GM19043 (cell line): ENCODE measurements around the gene MYL12B.
A peak's percentile ranks its signal among the peaks of the same experiment; 100 is the strongest.
"Not testable (repeated sequence)": the region's sequence is repeated elsewhere in the genome, so short reads cannot be mapped to it uniquely, and the experiment has no call there.

Experiments used
- ATAC-seq: cut with Tn5 transposase; IDR thresholded peaks from one replicate; pipeline ENCODE4 v1.9.1; 2021; ENCODE audit warnings: low read depth; ENCODE audit not compliant: unreplicated experiment

MYL12B gene

GRCh38 chr18:3257627-3258120, 4.3 kb upstream of the MYL12B start:
- ATAC-seq: no peak

DNA sequence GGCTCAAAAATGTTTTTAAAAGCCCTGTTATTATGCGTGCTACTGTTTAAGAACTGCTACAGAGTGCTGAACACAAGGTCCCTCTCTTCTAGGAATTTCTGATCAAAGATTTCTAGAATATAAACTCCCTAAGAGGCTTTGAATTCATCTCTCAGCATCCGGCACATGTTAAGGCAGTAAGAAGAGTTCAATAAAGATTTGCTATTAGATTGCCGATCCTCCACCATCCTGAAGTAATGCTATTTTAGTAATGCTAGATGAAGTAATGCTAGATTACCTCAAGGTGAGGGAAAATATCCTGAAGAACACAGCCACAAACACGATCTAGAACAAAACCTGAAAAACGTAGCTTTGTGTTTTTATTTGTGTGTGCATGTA, 949 bp upstream of the MYL12B start:
- no peak for ATAC-seq

- peak; percentile 12 for ATAC-seq
Measured at GRCh38 chr18:3262234-3263131, 550 bp downstream of the MYL12B start.

- no peak for ATAC-seq
Measured at GRCh38 chr18:3263132-3263700, 1.3 kb downstream of the MYL12B start.

- no peak for ATAC-seq
Measured at GRCh38 chr18:3264362-3264761, 2.4 kb downstream of the MYL12B start.

GRCh38 chr18:3265564-3266033, 3.7 kb downstream of the MYL12B start:
- ATAC-seq: no peak

DNA sequence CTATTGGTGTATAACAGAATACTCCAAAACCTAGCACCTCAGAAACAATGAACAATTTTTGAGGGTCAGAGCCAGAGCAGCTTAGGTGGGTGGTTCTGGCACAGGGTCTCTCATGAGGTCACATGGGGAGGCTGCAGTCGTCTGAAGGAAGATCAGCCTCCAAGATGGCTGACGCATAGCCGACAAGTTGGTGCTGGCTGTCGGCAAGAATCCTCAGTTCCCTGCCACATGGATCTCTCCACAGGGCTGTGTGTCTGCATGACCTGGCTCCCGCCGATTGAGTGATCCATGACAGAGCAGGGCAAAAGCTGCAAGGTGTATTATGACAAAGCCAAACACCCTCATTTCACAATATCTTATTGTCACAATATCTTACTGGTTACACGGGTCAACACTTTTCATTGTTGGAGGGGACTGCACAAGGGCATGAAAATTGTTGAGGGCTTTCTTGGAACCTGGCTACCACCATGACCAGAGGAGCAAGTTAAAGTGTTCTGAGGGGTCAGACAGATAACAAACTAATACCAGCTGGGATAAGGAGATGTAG, 4.2 kb downstream of the MYL12B start:
- ATAC-seq: no peak

- no peak for ATAC-seq
Measured at GRCh38 chr18:3268306-3268705, 6.4 kb downstream of the MYL12B start.

DNA sequence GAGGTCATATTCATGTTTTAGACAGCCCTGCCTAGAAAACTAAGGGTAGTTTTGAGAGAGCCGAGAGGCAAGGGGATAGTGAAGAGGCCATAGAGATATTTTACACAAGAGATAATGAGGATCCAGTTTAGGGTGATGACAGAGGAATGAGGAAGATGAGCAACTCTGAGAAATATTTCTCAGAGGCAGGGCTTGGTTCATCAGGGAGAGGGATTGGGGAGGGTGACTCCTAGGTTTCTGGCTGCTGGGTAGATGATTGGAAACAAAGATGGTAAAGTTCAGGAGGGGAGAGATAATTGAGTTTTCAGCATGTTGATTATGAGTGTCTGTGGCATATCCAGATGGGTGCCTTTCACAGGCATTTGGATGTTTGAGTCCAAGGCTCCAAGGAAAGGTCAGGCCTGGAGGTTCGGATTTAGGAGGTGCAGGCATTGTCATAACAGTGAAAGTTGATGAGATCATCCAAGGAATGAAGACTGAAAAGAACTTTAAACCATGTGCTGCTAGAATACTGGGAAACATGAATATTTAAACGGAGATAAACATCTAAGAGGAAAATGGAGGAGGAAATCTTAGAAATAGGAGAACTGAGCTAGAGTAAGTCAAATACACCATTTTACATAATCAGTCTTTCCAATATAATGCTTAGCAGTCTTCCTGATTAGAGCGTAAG, 7.4 kb downstream of the MYL12B start:
- no peak for ATAC-seq

DNA sequence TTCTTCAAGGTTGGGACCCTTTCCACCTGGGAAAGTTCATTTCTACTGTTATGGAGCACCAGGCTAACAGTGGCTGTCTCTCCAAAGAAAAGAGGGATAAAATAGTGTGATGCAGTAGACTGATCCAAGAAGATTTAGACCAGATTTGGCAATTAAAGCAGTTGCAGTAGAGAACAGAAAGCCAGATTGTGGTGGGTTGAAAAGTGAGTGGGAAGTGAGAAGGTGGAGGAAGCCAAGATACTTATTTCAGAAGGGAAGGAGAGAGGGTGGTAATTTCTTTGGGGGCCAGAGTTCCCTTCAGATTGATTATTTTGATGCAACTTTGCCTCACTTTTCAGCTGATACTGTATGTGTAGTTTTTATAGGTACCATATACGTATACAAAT, 8.0 kb downstream of the MYL12B start:
- no peak for ATAC-seq

DNA sequence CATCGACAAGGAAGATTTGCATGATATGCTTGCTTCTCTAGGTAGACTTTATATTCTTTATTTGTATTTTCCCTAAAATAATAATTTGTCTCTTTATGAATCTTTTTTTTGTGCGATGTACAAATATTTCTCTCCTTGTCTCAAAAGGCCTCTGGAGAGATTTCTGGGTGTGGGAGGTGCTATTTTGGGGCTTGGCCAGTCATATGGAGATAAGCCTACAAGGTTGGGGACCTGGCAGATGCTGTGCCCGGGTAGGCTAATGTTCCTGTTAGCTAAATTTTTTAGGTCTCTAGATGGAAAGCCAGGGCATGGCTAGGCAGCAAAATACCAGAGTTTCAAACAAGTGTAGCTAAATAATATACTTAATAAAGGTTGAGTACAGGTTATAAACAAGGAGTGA, 11.1 kb downstream of the MYL12B start:
- no peak for ATAC-seq

DNA sequence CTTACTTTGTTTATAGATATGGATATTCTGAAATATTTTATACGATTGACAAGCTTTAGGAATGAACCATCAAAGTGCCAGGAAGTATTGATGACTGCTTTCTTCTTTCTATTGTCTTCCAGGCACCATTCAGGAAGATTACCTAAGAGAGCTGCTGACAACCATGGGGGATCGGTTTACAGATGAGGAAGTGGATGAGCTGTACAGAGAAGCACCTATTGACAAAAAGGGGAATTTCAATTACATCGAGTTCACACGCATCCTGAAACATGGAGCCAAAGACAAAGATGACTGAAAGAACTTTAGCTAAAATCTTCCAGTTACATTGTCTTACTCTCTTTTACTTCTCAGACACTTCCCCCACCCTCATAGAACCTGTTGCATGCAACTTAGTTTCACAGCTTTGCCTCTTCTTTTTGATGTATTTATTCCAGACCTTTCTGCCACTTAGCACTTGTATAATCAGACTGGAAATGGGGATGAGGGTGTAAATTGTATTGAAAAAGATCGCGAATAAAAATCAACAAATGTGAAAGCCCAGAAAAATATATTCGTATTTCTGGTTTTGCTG, 15.8 kb downstream of the MYL12B start:
- ATAC-seq: not testable (repeated sequence)

GRCh38 chr18:3279201-3280185, 17.6 kb downstream of the MYL12B start:
- ATAC-seq: peak; percentile 85

DNA sequence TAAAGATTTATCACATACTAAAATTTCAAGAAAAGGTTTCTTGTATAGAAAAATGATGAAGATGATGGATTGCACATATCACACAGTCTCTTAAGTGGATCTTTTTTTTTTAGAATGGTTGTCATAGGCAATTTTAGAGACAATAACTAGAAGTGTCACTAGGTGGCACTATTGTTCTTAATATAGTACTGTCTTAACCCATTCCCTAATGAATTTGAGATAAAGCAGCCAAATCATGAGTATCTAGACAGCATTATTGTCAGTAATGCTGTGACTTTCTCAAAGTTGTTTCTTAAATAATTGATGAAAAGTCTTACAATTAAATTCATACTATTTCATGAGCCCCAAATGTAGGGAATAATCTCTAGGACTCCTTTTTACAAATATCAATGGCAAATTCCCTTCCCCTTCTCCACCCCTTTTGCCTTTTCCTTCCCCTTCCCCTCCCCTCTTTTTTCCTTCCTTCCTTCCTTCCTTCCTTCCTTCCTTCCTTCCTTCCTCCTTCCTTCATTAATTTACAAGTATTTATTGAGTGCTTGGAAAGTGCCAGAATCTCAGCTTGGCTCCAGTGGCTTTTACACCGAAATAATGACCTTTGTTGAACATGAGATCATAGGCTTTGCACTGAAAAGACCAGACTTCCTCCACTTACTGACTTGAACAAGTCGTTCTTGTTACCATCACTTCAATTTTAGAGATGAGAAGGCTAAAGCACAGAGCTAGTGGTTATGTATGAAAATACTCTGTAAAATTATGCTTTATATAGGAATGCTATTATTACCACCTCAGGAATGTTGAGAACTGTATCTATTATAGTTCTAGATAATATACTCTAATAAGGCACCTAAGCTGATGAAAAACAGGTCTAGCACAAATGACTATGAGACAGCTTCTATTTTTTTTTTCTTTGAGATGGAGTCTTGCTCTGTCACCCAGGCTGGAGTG, 19.8 kb downstream of the MYL12B start:
- no peak for ATAC-seq

DNA sequence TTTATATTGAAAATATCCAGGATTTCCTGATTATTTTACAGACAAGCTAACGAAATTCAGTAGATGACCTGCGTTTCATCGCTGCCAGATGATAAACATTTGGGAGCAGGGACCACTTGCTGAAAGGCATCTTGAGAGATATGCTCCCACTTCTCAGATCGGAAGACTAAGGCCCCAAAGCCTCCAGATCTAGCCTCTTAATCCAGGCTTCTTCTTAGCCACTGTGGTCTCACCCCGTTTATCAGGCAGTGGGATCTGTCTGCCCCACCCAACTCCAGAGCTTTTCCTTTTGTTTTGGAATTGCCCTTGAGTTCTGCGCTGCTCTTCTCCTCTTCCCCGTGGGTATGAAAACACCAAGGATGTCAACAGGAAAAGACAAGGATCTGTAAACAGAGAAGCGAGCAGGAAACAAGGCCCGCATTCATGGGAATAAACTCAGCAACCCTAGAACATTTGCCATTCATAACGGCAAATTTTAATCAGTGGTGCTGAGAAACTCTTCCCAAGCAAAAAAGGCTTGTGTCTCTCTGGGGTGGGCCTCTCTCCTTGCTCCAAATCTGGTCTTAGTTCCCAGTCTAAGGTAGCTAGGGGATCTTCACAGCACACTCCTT, 21.4 kb downstream of the MYL12B start:
- no peak for ATAC-seq

DNA sequence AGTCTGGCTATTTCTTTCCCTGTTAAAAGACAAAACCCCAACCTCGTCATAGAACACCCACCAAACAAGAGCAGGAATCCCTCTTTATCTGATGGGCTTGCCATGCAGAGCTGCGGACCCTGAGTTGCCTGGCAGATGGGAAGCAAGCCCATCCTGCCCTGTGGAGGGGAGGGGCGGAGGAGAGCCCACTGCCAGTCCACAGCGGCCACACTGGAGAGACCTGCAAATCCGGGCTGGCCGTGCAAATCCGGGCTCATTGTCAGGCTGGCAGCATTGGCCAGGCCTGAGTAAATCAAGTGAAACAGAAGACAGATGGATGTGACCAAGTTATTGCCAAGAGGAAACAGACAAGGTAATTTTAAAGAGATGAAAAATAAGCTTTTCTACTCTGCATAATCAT, 22.0 kb downstream of the MYL12B start:
- ATAC-seq: no peak

- no peak for ATAC-seq
Measured at GRCh38 chr18:3284501-3284900, 22.6 kb downstream of the MYL12B start.

DNA sequence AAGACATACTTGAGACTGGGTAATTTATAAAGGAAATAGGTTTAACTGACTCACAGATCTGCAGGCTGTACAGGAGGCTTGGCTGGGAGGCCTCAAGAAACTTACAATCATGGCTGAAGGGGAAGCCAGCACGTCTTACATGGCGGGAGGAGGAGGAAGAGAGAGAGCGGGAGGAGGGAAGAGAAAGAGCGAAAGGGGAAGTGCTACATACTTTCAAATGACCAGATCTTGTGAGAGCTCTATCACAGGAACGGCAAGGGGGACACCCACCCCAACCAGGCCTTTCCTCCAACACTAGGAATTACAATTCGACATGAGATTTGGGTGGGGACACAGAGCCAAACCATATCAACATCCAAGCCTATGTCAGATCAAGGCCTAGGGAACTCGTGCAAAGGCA, 24.2 kb downstream of the MYL12B start:
- ATAC-seq: no peak
